NCI-H446 treated with DMSO at 0.1 percent for 48 hours (cell line): ENCODE measurements around the gene GNG13.
"Not testable (repeated sequence)": the region's sequence is repeated elsewhere in the genome, so short reads cannot be mapped to it uniquely, and the experiment has no call there.

ENCODE experiments used
- DNase-seq: peaks from one replicate; lab custom pipeline; 2025; lab: John Stamatoyannopoulos, UW

The GNG13 gene, protein sequence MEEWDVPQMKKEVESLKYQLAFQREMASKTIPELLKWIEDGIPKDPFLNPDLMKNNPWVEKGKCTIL

DNA sequence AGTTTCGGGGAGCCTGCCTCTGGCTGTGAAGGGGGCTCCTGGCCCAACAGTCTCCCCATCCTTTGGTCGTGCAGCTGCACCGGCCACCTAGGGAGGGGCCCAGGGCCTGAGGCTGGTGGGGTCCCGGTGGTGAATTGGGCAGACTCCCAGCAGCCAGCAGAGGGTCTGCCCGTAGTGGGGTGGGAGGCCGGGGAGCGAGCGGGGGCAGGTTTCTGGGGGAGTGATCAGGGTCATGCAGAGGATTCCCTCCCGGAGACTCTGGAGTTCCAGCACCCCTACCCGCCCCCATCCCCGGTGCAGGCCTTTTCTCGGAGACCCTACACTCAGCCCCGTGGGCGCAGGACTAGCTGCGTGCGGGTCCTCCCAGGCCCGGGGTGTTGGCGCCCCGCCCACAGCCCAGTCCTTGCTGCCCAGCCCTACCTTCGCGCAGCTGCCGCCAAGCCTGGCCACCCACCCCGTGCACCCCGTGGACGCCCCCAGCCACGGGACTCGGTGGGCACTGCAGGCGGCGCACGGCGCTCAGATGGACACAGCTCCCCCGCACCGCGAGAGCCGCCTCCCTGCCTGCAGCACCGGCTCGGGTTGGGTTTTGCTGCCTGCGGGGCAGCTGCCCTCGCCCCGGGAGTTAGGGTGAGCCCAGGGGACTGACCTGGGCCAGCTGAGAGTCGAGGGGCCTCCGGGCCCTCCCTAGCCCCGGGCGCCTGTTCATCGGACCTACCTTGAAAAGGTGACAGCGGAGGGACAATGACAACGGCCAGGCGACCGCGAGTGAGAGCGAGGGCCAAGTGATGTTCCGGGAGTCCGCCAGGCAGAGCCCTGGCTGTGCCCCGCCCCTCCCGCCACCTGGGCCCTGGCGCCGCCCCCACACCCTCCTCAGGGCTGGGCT is at the start of gene GNG13:
Gene GNG13, minus strand, starts transcription at position 787 of the 886 bp plus-strand sequence. CDS start 1,657 bp downstream, outside the sequence.
- no peak for DNase-seq

DNA sequence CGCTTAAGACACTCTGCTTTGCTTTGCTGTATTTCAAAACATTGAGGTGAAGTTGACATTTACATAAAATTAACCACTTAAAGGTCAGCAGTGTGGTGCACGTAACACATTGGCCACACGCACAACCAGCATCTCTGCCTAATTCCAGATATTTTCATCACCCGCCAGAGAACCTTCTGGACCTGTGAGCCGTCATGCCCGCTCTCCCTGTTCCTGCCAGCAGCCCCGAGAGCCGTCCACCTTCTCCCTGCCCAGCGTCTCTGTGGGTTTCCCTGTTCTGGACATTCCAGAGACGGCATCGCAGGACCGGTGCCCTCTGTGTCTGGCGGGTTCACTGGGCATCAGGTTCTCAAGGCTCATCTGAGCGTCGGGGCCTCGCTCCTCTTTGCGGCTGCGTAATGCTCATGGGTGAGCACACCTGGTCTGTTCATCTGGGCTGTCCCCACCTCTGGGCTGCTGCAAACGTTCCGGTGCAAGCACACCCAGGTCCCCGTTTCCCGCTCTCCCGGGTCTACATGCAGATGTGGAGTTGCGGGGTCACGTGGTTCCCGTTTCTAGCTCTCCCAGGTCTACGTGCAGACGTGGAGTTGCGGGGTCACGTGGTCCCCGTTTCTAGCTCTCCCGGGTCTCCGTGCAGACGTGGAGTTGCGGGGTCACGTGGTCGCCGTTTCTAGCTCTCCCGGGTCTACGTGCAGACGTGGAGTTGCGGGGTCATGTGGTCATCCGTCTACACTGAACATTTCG is 48.1 kb upstream of the GNG13 start:
- DNase-seq, result no peak

DNA sequence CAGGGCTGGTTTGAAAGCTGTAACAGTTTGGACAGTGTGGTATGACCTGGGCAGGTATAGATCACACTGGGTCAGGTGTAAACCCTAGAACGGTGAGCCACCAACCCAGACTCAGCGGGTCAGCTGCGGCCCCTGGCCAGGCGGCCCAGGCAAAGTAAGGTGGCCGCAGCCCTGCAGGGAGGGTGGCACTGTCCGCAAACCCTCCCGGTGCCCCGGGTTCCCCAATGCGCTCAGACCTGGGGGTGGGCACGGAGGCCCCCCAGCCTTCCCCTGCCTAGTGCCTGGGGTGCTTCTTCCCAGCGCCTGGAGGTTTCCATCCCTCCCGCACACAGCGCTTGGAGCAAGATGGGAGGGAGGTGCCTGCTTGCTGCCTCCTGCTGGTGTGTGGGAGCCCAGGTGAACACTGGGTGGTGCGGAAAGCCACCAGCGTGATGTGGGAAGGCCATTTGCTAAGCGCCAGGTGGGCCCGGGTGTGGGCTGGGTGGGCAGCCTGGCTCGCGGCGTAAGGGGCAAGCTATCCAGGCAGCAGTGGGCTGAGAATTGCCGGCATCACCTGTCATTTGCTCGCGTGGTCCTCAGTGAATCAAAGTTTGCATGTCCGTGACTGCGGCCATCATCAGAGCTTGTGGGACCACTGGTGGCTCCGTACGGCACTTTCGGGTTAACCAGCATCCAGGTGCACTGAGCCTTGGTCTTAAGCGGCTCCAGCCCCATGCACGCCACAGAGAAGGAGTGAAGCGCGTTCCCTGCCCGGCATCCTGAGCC is 47.3 kb upstream of the GNG13 start:
- no peak for DNase-seq

DNA sequence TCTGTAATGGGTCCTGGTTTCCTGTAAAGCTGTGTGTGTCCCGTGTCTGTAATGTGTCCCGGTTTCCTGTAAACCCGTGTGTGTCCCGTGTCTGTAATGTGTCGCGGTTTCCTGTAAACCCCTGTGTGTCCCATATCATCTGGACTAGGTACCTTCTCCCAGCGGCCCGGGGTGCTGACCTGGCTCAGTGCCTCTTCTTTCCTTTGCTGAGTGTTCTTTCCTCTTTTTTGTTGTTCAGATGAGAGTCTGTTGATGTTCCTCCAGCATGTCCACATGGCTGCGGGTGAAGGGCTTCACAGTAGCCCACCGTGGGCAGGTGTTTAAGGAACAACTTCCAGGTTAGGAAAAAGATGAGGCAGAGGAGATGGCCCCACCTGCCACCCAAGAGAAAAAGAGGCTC is 46.6 kb upstream of the GNG13 start:
- no peak for DNase-seq

DNA sequence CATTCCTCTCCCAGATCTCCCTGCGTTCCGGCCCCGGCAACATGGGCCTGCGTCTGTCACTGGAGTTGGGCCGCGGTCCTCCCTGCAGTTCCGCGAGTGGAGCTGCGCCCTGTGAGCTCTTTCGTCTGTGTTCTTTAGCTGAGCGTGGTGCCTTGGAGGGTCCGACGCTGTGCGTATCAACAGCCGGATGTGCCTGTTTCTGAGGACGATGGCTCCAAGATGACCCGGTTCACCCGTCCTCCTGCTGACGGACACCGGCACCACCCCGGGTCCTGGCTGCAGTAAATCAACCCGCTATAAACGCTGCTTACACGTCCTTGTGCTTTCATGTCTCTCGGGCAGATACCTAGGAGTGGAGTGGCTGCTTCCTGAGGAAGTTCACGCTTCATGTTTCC is 44.8 kb upstream of the GNG13 start:
- no peak for DNase-seq

- no peak for DNase-seq
Observed at GRCh38 chr16:844638-845350, 44.3 kb upstream of the GNG13 start.

- no peak for DNase-seq
Observed at GRCh38 chr16:843771-844170, 43.2 kb upstream of the GNG13 start.

GRCh38 chr16:842711-843560 is 42.4 kb upstream of the GNG13 start:
- DNase-seq, result no peak

DNA sequence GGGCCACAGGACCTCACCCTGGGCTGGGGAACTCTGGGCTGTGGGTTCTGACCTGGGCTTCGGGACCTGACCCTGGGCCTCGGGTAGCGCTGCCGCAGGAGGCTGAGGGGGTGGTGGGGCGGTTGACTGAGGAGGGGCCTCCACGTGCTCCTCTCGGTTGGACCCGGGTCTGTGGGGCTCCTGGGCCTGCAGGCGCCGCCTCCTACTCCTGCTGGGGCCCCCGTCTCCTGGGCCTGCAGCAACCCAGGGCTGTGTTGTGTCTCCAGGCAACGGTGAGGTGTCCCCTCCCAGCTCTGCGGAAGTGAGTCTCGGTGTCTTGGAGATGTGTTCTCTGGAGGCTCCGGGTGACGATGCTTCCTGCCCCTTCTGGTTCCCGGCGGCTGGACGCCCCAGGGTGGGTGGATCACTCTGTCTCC is 41.5 kb upstream of the GNG13 start:
- no peak for DNase-seq

GRCh38 chr16:841455-842060 is 41.0 kb upstream of the GNG13 start:
- no peak for DNase-seq

GRCh38 chr16:840561-841454 is 40.3 kb upstream of the GNG13 start:
- no peak for DNase-seq

DNA sequence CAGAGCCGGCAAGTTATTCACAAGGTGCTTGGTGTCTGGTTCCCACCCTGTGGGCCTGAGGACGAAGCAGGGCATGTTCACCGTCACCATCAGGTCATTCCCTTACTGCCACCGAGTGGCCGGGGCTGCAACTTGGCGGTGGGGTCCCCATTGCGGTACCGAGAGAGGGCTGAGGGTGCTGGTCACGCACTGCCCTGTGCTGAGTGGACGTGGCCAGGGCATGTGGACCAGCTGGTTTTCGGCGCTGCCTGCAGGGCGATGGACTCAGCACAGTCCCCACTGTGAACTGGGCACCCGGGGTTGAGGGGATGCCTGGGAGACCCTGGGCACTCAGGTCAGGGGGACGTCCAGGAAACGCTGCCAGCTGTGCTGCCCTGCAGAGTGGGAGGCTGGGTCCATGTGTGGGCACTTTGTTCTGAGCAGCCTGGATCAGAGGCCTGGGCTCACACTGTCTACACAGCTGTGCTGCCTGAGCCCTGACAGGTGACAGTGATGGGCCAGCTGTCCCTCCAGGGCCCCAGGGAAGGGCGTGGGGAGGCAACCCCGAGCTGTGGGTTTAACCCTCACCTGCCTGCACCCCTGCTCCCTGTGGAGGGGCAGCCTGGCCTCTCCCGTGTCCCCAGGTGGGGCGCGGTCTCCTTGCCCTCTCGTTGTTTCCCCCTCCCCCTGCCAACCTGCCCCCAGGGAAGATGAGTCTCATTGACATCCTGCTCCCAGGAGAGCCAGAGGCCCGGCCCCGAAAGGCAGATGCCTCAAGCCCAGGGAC is 39.3 kb upstream of the GNG13 start:
- no peak for DNase-seq

DNA sequence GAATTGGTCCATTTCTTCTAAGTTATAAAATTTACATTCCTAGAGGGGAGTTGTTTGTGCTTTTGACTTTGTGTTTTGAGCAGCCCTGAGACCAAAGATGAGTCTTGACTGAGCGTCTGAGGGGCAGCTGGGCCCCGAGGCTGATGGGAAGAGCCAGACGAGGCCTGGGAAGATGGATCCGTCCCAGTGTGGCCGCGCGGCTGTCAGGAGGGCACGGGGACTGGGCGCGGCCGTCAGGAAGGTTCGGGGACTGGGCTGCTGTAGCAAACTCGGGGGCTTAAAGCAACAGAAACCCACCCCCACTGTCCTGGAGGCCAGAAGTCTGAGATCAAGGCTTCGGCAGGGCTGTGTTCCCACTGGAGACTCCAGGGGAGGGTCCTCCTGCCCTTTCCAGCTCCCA is 38.2 kb upstream of the GNG13 start:
- DNase-seq, result no peak

- DNase-seq, result not testable (repeated sequence)
Observed at GRCh38 chr16:836822-837221, 36.3 kb upstream of the GNG13 start.

- no peak for DNase-seq
Observed at GRCh38 chr16:836221-836620, 35.7 kb upstream of the GNG13 start.

GRCh38 chr16:835373-835772 is 34.8 kb upstream of the GNG13 start:
- no peak for DNase-seq

DNA sequence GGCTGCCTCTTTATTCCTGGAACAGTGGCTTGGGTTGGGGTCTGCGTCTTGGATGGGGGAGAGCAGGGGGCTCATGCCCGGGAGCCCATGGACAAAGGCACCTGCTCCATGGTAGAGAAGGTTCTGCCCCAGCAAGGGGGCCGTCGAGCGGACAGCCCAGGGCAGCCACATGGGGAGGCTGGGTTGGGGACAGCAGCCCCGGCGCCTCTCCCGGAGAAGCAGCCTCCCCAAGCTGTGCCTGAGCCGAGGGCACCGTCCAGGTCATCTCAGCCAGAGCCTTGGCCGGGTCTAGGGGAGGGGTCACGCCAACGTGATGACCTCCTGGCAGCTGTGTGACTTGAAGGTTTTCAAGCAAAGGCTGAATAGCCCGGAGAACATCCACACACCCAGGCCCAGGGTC is 32.9 kb upstream of the GNG13 start:
- DNase-seq, result no peak

DNA sequence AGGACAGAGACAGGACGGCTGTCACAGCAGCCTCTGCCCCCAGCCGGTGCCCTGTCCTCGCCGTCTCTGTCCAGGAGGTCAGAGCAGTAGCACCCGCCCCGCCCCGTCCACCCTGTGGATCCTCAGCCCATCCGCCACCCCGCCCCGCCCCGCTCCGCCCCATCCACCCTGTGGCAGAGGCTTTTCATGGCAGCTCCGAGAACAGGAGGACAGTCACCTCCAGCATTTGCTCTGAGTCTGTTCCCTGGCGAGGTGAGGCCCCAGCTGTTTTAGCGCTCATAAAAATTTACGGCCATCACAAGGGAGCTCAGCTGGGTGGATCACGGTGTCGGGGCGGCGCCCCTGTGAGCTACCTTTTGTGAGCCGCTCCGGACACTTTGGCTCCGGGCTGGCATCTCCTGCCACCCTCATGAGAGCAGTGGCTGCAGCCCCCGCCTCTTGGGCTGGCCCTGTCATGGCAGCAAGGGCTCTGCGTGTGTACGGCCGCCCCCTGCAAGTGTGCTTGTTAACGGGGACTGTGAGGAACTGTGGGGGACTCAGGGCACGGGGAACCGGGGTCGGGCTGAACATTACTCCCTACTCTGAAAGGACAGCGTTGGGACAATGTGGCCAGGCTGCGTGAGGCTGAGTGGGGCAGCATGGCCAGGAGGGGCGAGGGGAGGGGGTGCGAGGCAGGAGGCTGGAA is 32.3 kb upstream of the GNG13 start:
- no peak for DNase-seq
